Gastroesophageal sphincter (tissue), 4 donors: ENCODE measurements around the gene ATP6V0A4. TPM values are rescaled to one million over a fixed set of nuclear protein-coding genes. Genes with fewer than 3 reads are reported as not detected.

Experiments used
- ATAC-seq: fragments of 150-250 bp; one replicate; pipeline ENCODE4 v1.9.1; 2016; ENCODE audit warnings: mild to moderate bottlenecking, moderate library complexity
- H3K27ac ChIP-seq, 4 donors: fragments of 200-600 bp; sonication (generic) in 3 of 4; 1 replicate in 3 of 4; 2 replicates in 1 of 4; pipeline ENCODE4 v1.5.1; 2016 to 2019
- H3K27me3 ChIP-seq: fragments of 200-600 bp; sonication (generic); one replicate; pipeline ENCODE4 v1.5.1; 2019
- H3K36me3 ChIP-seq, 2 donors: fragments of 200-600 bp; sonication (generic); one replicate each; pipeline ENCODE4 v1.5.1; 2019; ENCODE audit warnings: control low read depth in 1 of 2
- H3K4me1 ChIP-seq, 3 donors: fragments of 200-600 bp; sonication (generic); 1 replicate in 2 of 3; 2 replicates in 1 of 3; pipeline ENCODE4 v1.5.1; 2016 to 2019; ENCODE audit warnings: control low read depth in 2 of 3
- H3K4me3 ChIP-seq, 2 donors: fragments of 200-600 bp; sonication (generic); one replicate each; pipeline ENCODE4 v1.5.1; 2019; ENCODE audit warnings: mild to moderate bottlenecking in 1 of 2, moderate library complexity in 1 of 2
- H3K9me3 ChIP-seq, 3 donors: fragments of 200-600 bp; sonication (generic); one replicate each; pipeline ENCODE4 v1.5.1; 2017 to 2019; ENCODE audit warnings: control low read depth in 2 of 3
- CTCF ChIP-seq, 4 experiments: fragments of 200-600 bp in 2 of 4; fragments of 450-650 bp in 2 of 4; sonication (generic) in 1 of 4; IDR thresholded peaks; one replicate each; pipeline ENCODE4 v1.5.1; 2017 to 2019; ENCODE audit warnings: antibody characterized with exemption in 4 of 4, mild to moderate bottlenecking in 2 of 4, moderate library complexity in 2 of 4
- EP300 ChIP-seq: sonication (generic); formaldehyde crosslinking; IDR thresholded peaks from one replicate; pipeline ENCODE4 v1.6.1; 2017; ENCODE audit warnings: antibody characterized with exemption, mild to moderate bottlenecking
- POLR2A ChIP-seq, 2 donors: fragments of 450-650 bp; IDR thresholded peaks; one replicate each; pipeline ENCODE4 v1.6.1; 2017; ENCODE audit warnings: antibody characterized with exemption in 2 of 2, mild to moderate bottlenecking in 2 of 2, moderate library complexity in 1 of 2
- POLR2AphosphoS5 ChIP-seq: sonication (generic); formaldehyde crosslinking; IDR thresholded peaks from one replicate; pipeline ENCODE4 v1.6.1; 2017; ENCODE audit warnings: antibody characterized with exemption
- WGBS, 2 donors: methylation state at CpG; one replicate each; pipeline ENCODE4 v1.1.5; 2018; ENCODE audit warnings: low coverage in 1 of 2; 5-methylcytosine and 5-hydroxymethylcytosine counted together
- total RNA-seq, 4 donors: library from RNA; depleted of rRNA; stranded (reverse); fragments of >200 nt; gene quantifications; one replicate each; pipeline ENCODE4 v1.1.0, GENCODE V29; 2016

ATP6V0A4 gene
- total RNA-seq, 4 donors from 2014 or later = 0.82 TPM; not detected in 3

- Histone ChIP-seq H3K4me3 (no peak overlapping the region), H3K9me3 (peaks cover 0 to 24% (median 0%) of the 10 kb centered on the region in 3 donors), H3K36me3 (no peaks in the 10 kb centered on the region), H3K27me3 (peaks cover 12% of the 10 kb centered on the region), H3K27ac (no peak overlapping the region), H3K4me1 (no peaks in the 10 kb centered on the region)
- TF ChIP-seq CTCF (IDR thresholded peaks at IDR 0.05) (no peak), POLR2AphosphoS5 (no peak), POLR2A (IDR thresholded peaks at IDR 0.05) (no peak), EP300 (no peak)
- no peak for ATAC-seq
- 86 to 97% methylated on average over 2 of the region's 2 CpGs for WGBS, 2 donors
These were observed 141.0 kb downstream of the ATP6V0A4 start for GRCh38 chr7:138656952-138657351.

Other genes with a start within 250 kb of the ATP6V0A4 start
- gene SVOPL, start 96.8 kb downstream of the ATP6V0A4 start, total RNA-seq = under 1 TPM in 1 of 4 donors, not detected in 3; 0.08 TPM
- gene TMEM213, start 202 bp downstream of the ATP6V0A4 start, total RNA-seq = under 1 TPM in 1 of 4 donors, not detected in 3; 0.25 TPM
- 1 to 10 TPM in 3 of 4 donors, under 1 TPM in 1; 0.93 to 3.8 (median 2.0) TPM for gene KIAA1549, start 183.2 kb upstream of the ATP6V0A4 start, total RNA-seq
- gene ZC3HAV1L, start 237.8 kb upstream of the ATP6V0A4 start, total RNA-seq = 10 to 100 TPM in 2 of 4 donors, 1 to 10 TPM in 2; 7.3 to 12.4 (median 10.2) TPM